SK-N-SH (cell line): Measurements from ENCODE around the gene CD2AP. TPM values are rescaled to one million over a fixed set of nuclear protein-coding genes. Genes with fewer than 3 reads are reported as not detected.

Source experiments
- CTCF ChIA-PET: fragments of 300-600, 350-600 bp; formaldehyde crosslinking; extraction: SDS; loops from one replicate; lab custom pipeline; 2021; lab: Yijun Ruan, JAX
- POLR2A ChIA-PET: fragments of 350-600 bp; sonication (Branson Sonifier 250); formaldehyde crosslinking; extraction: SDS; loops from one replicate; lab custom pipeline; 2020; ENCODE audit warnings: antibody characterized with exemption, inconsistent platforms; lab: Yijun Ruan, JAX
- DNase-seq: peaks from one replicate; pipeline ENCODE4 v3.0.0; 2012
- H2AFZ ChIP-seq: fragments of 200-600 bp; sonication (generic); 2 replicates; pipeline ENCODE4 v1.8.1; 2016; ENCODE audit warnings: antibody characterized with exemption, mild to moderate bottlenecking, low read depth
- H3F3A ChIP-seq: fragments of 200-600 bp; sonication (generic); replicated peaks from 2 replicates; pipeline ENCODE3; 2016; ENCODE audit warnings: antibody characterized with exemption, mild to moderate bottlenecking; ENCODE audit not compliant: insufficient read depth
- H3K27ac ChIP-seq, 2 experiments: fragments of 200-500 bp in 1 of 2; fragments of 200-600 bp in 1 of 2; sonication (Bioruptor generic) in 1 of 2; sonication (generic), shearing (Covaris generic) in 1 of 2; 2 replicates each; pipeline versions ENCODE4 v1.5.1 to v1.6.1; 2014 to 2016; ENCODE audit warnings: low read depth in 2 of 2, inconsistent platforms in 1 of 2, low read length in 1 of 2, mild to moderate bottlenecking in 1 of 2, mixed read lengths in 1 of 2
- H3K27me3 ChIP-seq: fragments of 200-600 bp; sonication (generic), shearing (Covaris generic); 2 replicates; pipeline ENCODE4 v1.6.1; 2016; ENCODE audit warnings: mixed run types; ENCODE audit not compliant: insufficient read depth
- H3K36me3 ChIP-seq, 2 experiments: fragments of 200-500 bp in 1 of 2; fragments of 200-600 bp in 1 of 2; sonication (Bioruptor generic) in 1 of 2; sonication (generic) in 1 of 2; replicated peaks in 1 of 2; 2 replicates each; pipeline versions ENCODE3 to v1.5.1; 2014 to 2016; ENCODE audit warnings: low read length in 1 of 2, mild to moderate bottlenecking in 1 of 2; ENCODE audit not compliant: insufficient read depth in 2 of 2, control insufficient read depth in 1 of 2
- H3K4me1 ChIP-seq, 2 experiments: fragments of 200-500 bp in 1 of 2; fragments of 200-600 bp in 1 of 2; sonication (Bioruptor generic) in 1 of 2; sonication (generic), shearing (Covaris generic) in 1 of 2; 2 replicates each; pipeline versions ENCODE4 v1.5.1 to v1.6.1; 2014 to 2016; ENCODE audit warnings: low read depth in 1 of 2, low read length in 1 of 2, mixed run types in 1 of 2; ENCODE audit not compliant: insufficient read depth in 2 of 2, control insufficient read depth in 1 of 2
- H3K4me2 ChIP-seq: fragments of 200-600 bp; sonication (generic), shearing (Covaris generic); 2 replicates; pipeline ENCODE4 v1.6.1; 2017; ENCODE audit warnings: mixed run types
- H3K4me3 ChIP-seq, 2 experiments: fragments of 200-500 bp in 1 of 2; fragments of 200-600 bp in 1 of 2; sonication (Bioruptor generic) in 1 of 2; sonication (generic), shearing (Covaris generic) in 1 of 2; 2 replicates each; pipeline versions ENCODE4 v1.5.1 to v1.8.1; 2014 to 2016; ENCODE audit warnings: low read depth in 2 of 2, inconsistent platforms in 1 of 2, low read length in 1 of 2, mild to moderate bottlenecking in 1 of 2, mixed read lengths in 1 of 2, moderate library complexity in 1 of 2
- H3K79me2 ChIP-seq: fragments of 200-600 bp; sonication (generic); 2 replicates; pipeline ENCODE4 v1.8.1; 2017; ENCODE audit warnings: mild to moderate bottlenecking; ENCODE audit not compliant: insufficient read depth
- H3K9ac ChIP-seq: fragments of 200-600 bp; sonication (generic); 2 replicates; pipeline ENCODE4 v1.6.1; 2017; ENCODE audit warnings: mixed run types
- H3K9me2 ChIP-seq: fragments of 200-600 bp; sonication (generic); 2 replicates; pipeline ENCODE4 v1.6.1; 2017; ENCODE audit warnings: mixed run types
- H3K9me3 ChIP-seq: fragments of 200-600 bp; sonication (generic); 2 replicates; pipeline ENCODE4 v1.6.1; 2017; ENCODE audit warnings: mixed run types, mild to moderate bottlenecking, moderate library complexity
- H4K20me1 ChIP-seq: fragments of 200-600 bp; sonication (generic); 2 replicates; pipeline ENCODE4 v1.6.1; 2017; ENCODE audit warnings: mild to moderate bottlenecking, mixed run types; ENCODE audit not compliant: insufficient read depth
- EZH2phosphoT487 ChIP-seq: fragments of 200-600 bp; sonication (generic); IDR thresholded peaks from 2 replicates; pipeline ENCODE4 v1.6.1; 2017; ENCODE audit warnings: low read depth, mixed run types, mild to moderate bottlenecking, antibody characterized with exemption, moderate library complexity, borderline replicate concordance
- FOSL2 ChIP-seq: IDR thresholded peaks from 2 replicates; pipeline ENCODE4 v1.4.0; 2012; ENCODE audit warnings: low read depth, mild to moderate bottlenecking, moderate library complexity, borderline replicate concordance
- FOXJ3 ChIP-seq: sonication (generic); formaldehyde crosslinking; IDR thresholded peaks from 2 replicates; pipeline ENCODE4 v1.5.1; 2020; ENCODE audit warnings: mild to moderate bottlenecking, missing genetic modification reagents
- GABPA ChIP-seq: IDR thresholded peaks from 2 replicates; pipeline ENCODE4 v1.4.0; 2012; ENCODE audit warnings: low read depth, mild to moderate bottlenecking
- IRF3 ChIP-seq: fragments of 150-350 bp; IDR thresholded peaks from 2 replicates; pipeline ENCODE4 v1.6.1; 2016; ENCODE audit warnings: mild to moderate bottlenecking, low read depth, low read length
- JUND ChIP-seq: IDR thresholded peaks from 2 replicates; pipeline ENCODE4 v1.4.0; 2012
- MAX ChIP-seq: IDR thresholded peaks from 2 replicates; pipeline ENCODE4 v1.4.0; 2012; ENCODE audit warnings: low read depth
- MEF2A ChIP-seq: IDR thresholded peaks from 2 replicates; pipeline ENCODE4 v1.4.0; 2012; ENCODE audit warnings: low read depth, borderline replicate concordance
- MXI1 ChIP-seq: IDR thresholded peaks from 2 replicates; pipeline ENCODE4 v1.6.1; 2012; ENCODE audit warnings: mild to moderate bottlenecking, low read depth, low read length, improper control_type of control experiment
- POLR2AphosphoS5 ChIP-seq: IDR thresholded peaks from 2 replicates; pipeline ENCODE4 v1.6.1; 2012; ENCODE audit warnings: low read depth, low read length
- RAD21 ChIP-seq: IDR thresholded peaks from 2 replicates; pipeline ENCODE4 v1.6.1; 2012; ENCODE audit warnings: mild to moderate bottlenecking, low read length
- REST ChIP-seq: IDR thresholded peaks from 2 replicates; pipeline ENCODE4 v1.6.1; 2012; ENCODE audit warnings: mild to moderate bottlenecking, low read depth, low read length, moderate library complexity
- RFX5 ChIP-seq: IDR thresholded peaks from 2 replicates; pipeline ENCODE4 v1.6.1; 2012; ENCODE audit warnings: mild to moderate bottlenecking, improper control_type of control experiment, low read length
- RXRA ChIP-seq: IDR thresholded peaks from 2 replicates; pipeline ENCODE4 v1.4.0; 2012; ENCODE audit warnings: low read depth, mild to moderate bottlenecking, borderline replicate concordance
- TAF1 ChIP-seq: IDR thresholded peaks from 2 replicates; pipeline ENCODE4 v1.6.1; 2012; ENCODE audit warnings: low read depth, mild to moderate bottlenecking, low read length, moderate library complexity, borderline replicate concordance
- YY1 ChIP-seq: IDR thresholded peaks from 2 replicates; pipeline ENCODE4 v1.4.0; 2012; ENCODE audit warnings: low read depth, mild to moderate bottlenecking
- WGBS: methylation state at CpG from one replicate; pipeline ENCODE4 v1.1.6; 2017; ENCODE audit warnings: low lambda C conversion rate; 5-methylcytosine and 5-hydroxymethylcytosine counted together
- polyA plus RNA-seq, 3 experiments: library from polyadenylated mRNA; depleted of rRNA; stranded (reverse); fragments of >200 nt; gene quantifications; 2 replicates each; pipeline ENCODE4 v1.2.3, GENCODE V29; 2012

The CD2AP gene
- polyA plus RNA-seq, 1 of the 3 experiments (the other 2 are of a cell fraction), result 1.6 TPM

- H3K4me3 ChIP-seq, result no peak overlapping the region
- POLR2A ChIA-PET, result no interaction called here
- no peak overlapping the region for H3K9ac ChIP-seq
- no peaks in the 10 kb centered on the region for H3K79me2 ChIP-seq
- TF ChIP-seq RXRA (no peak), MAX (no peak), TAF1 (no peak), EZH2phosphoT487 (no peak), REST (no peak), JUND (no peak), RAD21 (no peak), MEF2A (no peak), RFX5 (no peak)
- CTCF ChIA-PET, result no interaction called here
- no peaks in the 10 kb centered on the region for H4K20me1 ChIP-seq
- H3K4me2 ChIP-seq, result no peak overlapping the region
- H3F3A ChIP-seq, result no peaks in the 10 kb centered on the region
- H3K36me3 ChIP-seq, result no peaks in the 10 kb centered on the region
- no peaks in the 10 kb centered on the region for H3K9me2 ChIP-seq
- H3K27ac ChIP-seq, result no peak overlapping the region
- H3K27me3 ChIP-seq, result peaks cover 8% of the 10 kb centered on the region; the same call in 1 of the 2 replicates
- H3K4me1 ChIP-seq, result no peaks in the 10 kb centered on the region
- WGBS, result 33% methylated on average over 1 of the region's 1 CpG
- no peak for DNase-seq
- H2AFZ ChIP-seq, result no peak overlapping the region
- no peaks in the 10 kb centered on the region for H3K9me3 ChIP-seq
Measured at GRCh38 chr6:47465117-47465516, 12.5 kb upstream of the CD2AP start.

GRCh38 chr6:47471911-47472310 is 5.7 kb upstream of the CD2AP start:
- Histone ChIP-seq H3K4me2 (no peak overlapping the region), H3K27me3 (no peaks in the 10 kb centered on the region), H3K9me2 (no peaks in the 10 kb centered on the region; the same call in 1 of the 2 replicates), H3K27ac (no peak overlapping the region), H2AFZ (no peak overlapping the region), H4K20me1 (no peaks in the 10 kb centered on the region), H3K9me3 (no peaks in the 10 kb centered on the region), H3K4me1 (no peaks in the 10 kb centered on the region; a peak in 1 of 4 replicates), H3K36me3 (no peaks in the 10 kb centered on the region), H3K4me3 (no peak overlapping the region), H3F3A (no peaks in the 10 kb centered on the region), H3K79me2 (no peaks in the 10 kb centered on the region), H3K9ac (no peak overlapping the region)
- DNase-seq, result no peak
- CTCF ChIA-PET, result no interaction called here
- no peak for TF ChIP-seq GABPA
- TF ChIP-seq REST, result no peak
- TF ChIP-seq MXI1, result no peak
- TF ChIP-seq FOXJ3, result no peak
- no peak for TF ChIP-seq EZH2phosphoT487
- no peak for TF ChIP-seq RAD21
- TF ChIP-seq MEF2A, result no peak
- no peak for TF ChIP-seq YY1
- no peak for TF ChIP-seq POLR2AphosphoS5
- TF ChIP-seq IRF3, result no peak
- no peak for TF ChIP-seq FOSL2
- no peak for TF ChIP-seq RXRA
- POLR2A ChIA-PET, result no interaction called here
- 26% methylated on average over 1 of the region's 1 CpG for WGBS
